ENCODE measurements around the gene TLR10.

DNA sequence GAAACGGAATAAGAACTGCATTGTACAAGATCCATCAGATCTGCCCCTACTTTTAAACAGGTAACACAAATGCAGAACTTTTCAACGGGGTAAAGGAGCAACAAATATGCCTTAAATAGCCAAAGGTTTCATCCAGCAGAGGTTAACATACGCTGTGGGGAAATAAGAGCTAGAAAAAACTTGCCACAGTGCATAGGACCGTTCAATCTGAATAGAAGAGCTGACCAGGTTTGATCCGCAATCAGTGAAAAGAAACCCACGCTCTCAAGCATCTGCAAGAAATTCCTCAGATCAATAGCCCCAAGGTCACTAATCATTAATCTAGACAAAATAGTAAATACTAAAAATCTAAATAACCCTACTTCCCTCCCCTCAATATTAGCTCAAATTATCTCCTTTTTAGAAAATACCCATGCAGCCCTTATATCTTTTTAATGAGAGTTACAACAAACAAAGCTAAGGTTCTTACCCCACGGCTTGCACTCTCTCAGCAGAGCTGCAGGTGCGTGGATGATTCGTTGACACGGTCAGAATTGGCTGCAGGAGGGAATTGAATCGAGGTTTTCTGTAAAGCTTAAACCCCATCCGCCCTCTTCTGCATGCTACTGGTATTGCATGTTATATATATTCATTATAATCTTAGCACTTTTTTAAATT, at the start of gene TLR10:
- TF ChIP-seq POLR2A (IDR thresholded peaks at IDR 0.05; ENCODE audit: low read length) (no peak), GATA1 (IDR thresholded peaks at IDR 0.05; ENCODE audit: low read depth, low read length) (no peak)

Data from erythroblast (primary cell).